NCI-H226 (cell line): Measurements from ENCODE around the gene GRIK5.

Experiments
- DNase-seq: peaks from one replicate; pipeline ENCODE4 v3.0.0-alpha.2; 2015

GRIK5 gene

GRCh38 chr19:42075616-42076379, 5.8 kb upstream of the GRIK5 start, which contains the start of gene ZNF574:
ZNF574 (plus strand) TSS chr19:42076166; CDS start chr19:42078607, 2,441 bp downstream.
- DNase-seq: peak; percentile 100

DNA sequence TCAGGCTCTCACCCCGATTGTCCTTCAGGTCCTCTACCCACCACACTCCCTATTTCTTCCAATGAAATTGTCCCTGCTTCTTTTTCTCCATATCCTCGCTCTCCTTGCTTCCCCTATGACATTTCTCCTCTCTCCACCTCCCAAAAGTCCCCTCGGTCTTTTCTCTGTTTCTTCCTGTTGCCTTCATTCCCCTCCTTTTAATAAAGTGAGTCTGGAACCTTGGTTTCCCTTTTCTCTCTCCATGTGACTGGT, 5.3 kb upstream of the GRIK5 start:
- no peak for DNase-seq

DNA sequence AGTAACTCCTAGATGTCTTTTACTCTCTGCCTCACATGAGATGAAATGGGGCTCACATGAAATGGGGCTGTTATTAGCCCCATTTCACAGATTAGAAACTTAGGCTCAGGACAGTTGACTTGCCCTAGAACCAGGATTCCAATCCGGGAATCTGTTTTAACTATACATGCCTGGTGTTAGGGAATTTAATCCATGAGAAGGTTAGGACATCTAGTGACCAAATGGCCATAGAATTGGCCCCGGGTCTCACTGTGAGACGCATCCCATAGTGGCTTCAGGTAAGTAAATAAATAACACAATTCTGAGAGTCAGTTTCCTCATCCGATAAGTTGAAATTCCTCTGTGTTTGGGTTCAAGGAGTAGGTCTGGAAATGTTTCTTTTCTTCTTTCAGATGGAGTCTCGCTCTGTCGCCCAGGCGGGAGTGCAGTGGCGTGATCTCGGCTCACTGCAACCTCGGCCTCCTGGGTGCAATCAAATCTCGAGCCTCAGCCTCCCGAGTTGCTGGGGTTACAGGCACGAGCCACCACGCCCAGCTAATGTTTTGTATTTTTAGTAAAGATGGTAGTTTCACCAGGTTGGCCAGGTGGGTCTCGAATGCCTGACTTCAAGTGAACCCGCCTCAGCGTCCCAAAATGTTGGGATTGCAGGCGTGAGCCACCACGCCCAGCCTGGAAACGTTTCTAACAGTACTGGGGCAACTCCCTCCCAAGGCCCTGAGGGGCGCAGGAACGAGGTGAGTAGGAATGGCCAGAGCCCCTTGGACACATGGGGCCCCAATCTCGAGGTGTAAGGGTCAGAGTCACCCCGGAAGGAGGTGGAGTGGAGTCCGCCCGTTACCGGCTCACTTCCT, 4.7 kb upstream of the GRIK5 start:
- DNase-seq: no peak

- no peak for DNase-seq
These were observed 1.2 kb upstream of the GRIK5 start for GRCh38 chr19:42071247-42071646.

GRCh38 chr19:42068756-42069571, 1.0 kb downstream of the GRIK5 start:
- DNase-seq: no peak

GRCh38 chr19:42068361-42068755, 1.6 kb downstream of the GRIK5 start:
- DNase-seq: no peak

GRCh38 chr19:42067315-42067888, 2.6 kb downstream of the GRIK5 start:
- DNase-seq: no peak

GRCh38 chr19:42066075-42066754, 3.8 kb downstream of the GRIK5 start:
- no peak for DNase-seq

DNA sequence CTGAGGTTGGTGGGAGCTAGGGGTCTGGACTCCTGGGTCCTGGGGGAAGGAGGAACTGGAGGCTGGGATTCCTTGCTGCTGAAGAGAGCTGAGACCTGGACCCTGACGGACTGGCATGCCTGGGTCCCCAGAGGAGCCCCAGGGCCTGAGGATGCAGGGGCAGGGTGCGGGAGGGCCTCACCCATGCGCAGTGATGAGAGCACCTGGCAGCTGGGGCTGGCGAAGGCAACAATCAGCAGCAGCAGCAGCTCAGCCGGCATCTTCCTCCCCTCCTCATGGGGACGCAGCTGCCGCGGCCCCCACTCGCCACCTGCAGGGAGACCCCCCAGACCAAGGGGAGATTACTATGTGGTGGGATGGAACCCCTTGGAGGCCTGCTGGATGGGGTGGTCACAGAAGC, 4.5 kb downstream of the GRIK5 start:
- no peak for DNase-seq

DNA sequence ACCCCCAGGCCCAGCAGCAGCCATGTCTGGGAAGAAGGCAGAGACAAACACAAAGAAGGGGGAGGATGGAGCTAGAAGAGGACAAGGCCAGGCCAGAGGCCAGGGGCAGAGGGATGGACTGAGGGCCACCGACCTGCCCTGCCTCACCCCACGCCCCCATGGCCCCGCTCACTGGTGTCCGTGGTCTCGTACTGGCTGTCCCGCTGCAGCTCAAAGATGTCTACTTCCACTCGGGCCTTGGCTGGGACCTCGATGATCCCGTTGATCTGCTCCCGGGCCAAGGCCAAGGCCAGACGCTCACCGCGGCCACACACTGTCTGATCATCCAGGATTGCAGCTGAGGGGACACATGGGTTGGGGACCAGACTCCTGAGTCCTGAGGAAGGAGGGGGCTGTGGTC, 5.0 kb downstream of the GRIK5 start:
- no peak for DNase-seq

- no peak for DNase-seq
These were observed 5.6 kb downstream of the GRIK5 start for GRCh38 chr19:42064432-42064831.

GRCh38 chr19:42062381-42062780, 7.6 kb downstream of the GRIK5 start:
- no peak for DNase-seq

DNA sequence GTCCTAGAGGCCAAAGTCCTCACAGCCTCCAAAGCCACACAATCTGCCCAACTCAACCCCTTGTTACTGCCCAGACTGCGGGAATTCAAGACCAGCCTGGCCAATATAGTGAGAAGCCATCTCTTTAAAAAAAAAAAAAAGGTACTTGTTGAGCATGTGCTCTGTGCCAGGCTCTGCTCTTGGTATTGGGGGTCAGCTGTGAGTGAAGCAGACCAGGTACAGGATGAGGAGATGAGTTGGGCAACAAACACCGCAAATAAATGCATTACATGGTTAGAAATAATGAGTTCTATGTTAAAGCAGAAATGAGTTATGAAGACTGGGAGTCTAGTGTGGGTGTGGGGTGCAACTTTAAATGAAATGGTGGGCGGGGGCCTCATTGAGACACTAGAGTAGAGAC, 9.9 kb downstream of the GRIK5 start:
- no peak for DNase-seq

DNA sequence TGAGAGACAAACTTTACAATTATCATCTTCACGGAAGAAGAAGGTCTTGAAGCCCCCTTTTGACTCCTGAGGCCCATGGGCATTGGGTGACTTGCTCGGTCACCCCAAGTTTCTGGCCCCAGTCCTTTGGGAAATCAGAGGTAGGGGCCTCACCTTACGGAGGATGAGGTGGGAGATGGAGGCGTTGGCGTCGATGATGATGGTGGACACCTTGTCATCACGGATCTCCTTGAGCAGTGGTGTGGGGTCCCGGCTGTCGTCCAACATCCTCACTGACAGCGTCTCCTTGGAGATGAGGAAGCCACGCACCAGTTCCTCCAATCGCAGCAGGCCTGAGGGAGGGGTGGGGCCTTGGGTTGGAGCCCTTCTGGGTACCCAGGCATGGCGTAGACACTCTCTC, 10.8 kb downstream of the GRIK5 start:
- DNase-seq: no peak

GRCh38 chr19:42057846-42058245, 12.2 kb downstream of the GRIK5 start:
- no peak for DNase-seq

DNA sequence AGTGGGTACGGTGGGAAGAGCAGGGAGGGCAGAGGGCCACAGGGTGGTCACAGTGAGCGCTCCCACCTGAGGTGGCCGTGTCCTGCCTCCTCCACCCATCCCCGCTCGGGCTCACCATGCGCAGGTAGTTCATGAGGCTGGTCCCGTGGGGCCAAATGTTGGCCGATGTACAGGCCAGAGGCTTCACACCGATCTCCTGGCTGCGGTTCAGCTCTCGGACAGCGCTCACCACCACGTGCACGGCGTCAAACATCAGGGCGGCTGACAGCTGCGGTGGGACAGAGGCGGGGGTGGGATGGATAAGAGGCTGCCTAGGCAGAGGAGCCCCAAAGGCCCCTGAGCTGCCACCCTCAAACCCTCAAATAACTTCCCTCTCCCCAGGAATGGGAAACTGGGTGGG, 15.8 kb downstream of the GRIK5 start:
- DNase-seq: no peak

GRCh38 chr19:42053037-42053935, 16.7 kb downstream of the GRIK5 start:
- DNase-seq: no peak

- DNase-seq: no peak
These were observed 17.7 kb downstream of the GRIK5 start for GRCh38 chr19:42052241-42052863.

GRCh38 chr19:42051166-42052115, 18.6 kb downstream of the GRIK5 start:
- DNase-seq: peak; percentile 66

- no peak for DNase-seq
These were observed 21.0 kb downstream of the GRIK5 start for GRCh38 chr19:42048992-42049391.
